ENCODE measurements around the gene SOAT2.

SOAT2 gene

DNA sequence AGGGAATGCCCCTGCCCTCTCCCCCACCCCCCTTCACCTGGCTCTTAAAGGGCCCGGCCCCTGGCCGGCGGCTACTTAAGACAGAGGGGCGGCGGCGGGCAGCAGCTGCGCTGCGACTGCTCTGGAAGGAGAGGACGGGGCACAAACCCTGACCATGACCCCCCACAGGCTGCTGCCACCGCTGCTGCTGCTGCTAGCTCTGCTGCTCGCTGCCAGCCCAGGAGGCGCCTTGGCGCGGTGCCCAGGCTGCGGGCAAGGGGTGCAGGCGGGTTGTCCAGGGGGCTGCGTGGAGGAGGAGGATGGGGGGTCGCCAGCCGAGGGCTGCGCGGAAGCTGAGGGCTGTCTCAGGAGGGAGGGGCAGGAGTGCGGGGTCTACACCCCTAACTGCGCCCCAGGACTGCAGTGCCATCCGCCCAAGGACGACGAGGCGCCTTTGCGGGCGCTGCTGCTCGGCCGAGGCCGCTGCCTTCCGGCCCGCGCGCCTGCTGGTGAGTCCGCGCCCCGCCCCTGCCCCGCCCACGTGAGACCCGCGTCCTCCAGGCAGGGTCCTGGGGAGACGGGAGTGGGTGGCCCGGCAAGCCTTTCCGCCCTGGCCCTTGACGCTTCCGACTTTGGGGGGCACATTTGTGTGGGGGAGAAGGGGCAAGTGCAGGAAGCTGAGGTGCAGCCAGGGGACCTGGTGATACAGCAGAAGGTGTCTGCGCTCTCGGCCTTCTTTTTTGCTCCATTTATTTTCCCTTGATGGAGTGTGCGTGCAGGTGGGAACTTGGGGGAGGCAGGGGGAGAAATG is 5.5 kb upstream of the SOAT2 start, which contains the start of gene IGFBP6:
IGFBP6 (plus strand) TSS at position 104 of the 790 bp plus-strand sequence; CDS start at position 155, 51 bp downstream.
- no peak within 1 kb of the TSS for H3K4me3 ChIP-seq (ENCODE audit: low read depth, low read length)
- TF ChIP-seq, protein P1, sequence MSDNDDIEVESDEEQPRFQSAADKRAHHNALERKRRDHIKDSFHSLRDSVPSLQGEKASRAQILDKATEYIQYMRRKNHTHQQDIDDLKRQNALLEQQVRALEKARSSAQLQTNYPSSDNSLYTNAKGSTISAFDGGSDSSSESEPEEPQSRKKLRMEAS (IDR thresholded peaks at IDR 0.05; ENCODE audit: low read depth, low read length): 0 out of 2 replicates have a peak, but pooled peaks have one; percentile 4
- no peak for TF ChIP-seq POLR2A (IDR thresholded peaks at IDR 0.05; ENCODE audit: extremely low read depth, insufficient read length)
- DNase-seq (ENCODE audit: low read depth): peak; percentile 68

DNA sequence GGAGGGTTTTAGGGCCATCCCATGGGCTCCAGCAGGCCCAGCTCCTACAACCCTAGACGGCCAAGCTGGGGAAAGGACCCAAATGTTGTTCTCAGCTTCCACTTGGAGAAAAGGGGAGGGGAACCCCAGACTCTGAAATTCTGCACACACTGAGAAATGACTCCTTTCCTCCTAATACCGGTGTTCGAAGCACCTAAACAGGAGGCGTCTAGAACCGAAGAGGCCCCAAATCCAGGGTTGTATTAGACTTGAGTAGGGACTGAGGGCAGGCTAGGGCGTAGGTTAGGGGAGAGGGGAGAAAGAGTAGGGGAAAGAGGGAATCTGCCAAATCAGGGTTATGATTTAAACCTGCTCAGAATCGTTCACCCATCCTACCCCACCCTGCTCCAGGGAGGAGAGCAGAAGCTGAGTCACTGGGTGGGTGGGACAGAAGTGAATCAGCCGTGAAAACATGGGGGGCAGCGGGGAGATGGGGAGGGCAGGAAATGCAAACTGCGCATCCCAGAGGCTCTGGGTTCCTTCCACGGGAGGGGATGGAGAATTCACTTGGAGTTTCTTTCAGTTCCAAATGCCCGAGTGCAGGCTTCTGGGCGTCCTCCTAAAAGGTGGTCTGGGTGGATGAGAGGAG is 4.8 kb upstream of the SOAT2 start:
- DNase-seq (ENCODE audit: low read depth): no peak
- H3K4me3 ChIP-seq (ENCODE audit: low read depth, low read length): no peak overlapping the region
- TF ChIP-seq MYC (IDR thresholded peaks at IDR 0.05; ENCODE audit: low read depth, low read length): no peak
- no peak for TF ChIP-seq POLR2A (IDR thresholded peaks at IDR 0.05; ENCODE audit: extremely low read depth, insufficient read length)
- TF ChIP-seq, protein P1 (IDR thresholded peaks at IDR 0.05; ENCODE audit: low read depth, low read length): no peak

DNA sequence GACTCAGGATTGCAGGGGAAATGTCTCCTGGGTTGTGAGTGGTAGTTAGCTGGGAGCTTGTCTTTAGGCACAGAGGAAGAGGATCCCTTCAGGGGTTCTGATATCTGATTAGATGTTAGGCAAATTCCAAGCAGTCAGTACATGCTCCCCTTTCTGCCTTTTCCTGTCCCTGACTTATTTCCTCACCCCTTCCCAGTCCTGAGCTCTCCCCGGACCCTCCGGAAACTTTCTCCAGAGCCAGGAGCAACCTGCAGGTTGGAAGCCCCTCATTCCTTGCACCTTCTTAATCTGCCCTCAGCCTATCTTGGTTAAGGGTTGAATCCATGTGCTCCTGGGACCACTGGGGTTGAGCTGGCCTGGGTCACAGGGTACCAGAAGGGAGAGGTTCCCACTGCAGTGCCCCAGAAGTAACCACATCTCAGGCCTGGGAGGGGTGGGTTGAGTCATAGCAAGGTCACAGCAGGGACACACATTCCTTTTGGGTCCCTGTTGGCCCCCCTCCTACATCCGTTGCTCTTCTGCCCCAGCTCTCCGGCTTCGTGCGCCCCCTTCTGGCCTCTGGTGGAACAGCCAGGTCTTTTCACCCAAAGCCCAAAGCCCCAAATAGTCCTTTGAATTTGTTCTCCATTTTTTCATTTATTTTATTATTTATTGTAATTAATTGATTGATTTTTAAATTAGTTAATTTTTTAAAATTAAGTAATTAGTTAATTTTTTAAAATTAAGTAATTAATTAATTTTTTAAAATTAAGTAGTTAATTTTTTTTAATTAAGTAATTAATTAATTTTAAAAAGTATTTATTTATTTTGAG is 4.0 kb upstream of the SOAT2 start:
- DNase-seq (ENCODE audit: low read depth): peak; percentile 95
- TF ChIP-seq, protein P1 (IDR thresholded peaks at IDR 0.05; ENCODE audit: low read depth, low read length): peak; percentile 69
- no peak for TF ChIP-seq POLR2A (IDR thresholded peaks at IDR 0.05; ENCODE audit: extremely low read depth, insufficient read length)
- TF ChIP-seq, protein P2, sequence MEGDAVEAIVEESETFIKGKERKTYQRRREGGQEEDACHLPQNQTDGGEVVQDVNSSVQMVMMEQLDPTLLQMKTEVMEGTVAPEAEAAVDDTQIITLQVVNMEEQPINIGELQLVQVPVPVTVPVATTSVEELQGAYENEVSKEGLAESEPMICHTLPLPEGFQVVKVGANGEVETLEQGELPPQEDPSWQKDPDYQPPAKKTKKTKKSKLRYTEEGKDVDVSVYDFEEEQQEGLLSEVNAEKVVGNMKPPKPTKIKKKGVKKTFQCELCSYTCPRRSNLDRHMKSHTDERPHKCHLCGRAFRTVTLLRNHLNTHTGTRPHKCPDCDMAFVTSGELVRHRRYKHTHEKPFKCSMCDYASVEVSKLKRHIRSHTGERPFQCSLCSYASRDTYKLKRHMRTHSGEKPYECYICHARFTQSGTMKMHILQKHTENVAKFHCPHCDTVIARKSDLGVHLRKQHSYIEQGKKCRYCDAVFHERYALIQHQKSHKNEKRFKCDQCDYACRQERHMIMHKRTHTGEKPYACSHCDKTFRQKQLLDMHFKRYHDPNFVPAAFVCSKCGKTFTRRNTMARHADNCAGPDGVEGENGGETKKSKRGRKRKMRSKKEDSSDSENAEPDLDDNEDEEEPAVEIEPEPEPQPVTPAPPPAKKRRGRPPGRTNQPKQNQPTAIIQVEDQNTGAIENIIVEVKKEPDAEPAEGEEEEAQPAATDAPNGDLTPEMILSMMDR (IDR thresholded peaks at IDR 0.05; ENCODE audit: low read depth, low read length): peak; percentile 96
- H3K4me3 ChIP-seq (ENCODE audit: low read depth, low read length): no peak overlapping the region

DNA sequence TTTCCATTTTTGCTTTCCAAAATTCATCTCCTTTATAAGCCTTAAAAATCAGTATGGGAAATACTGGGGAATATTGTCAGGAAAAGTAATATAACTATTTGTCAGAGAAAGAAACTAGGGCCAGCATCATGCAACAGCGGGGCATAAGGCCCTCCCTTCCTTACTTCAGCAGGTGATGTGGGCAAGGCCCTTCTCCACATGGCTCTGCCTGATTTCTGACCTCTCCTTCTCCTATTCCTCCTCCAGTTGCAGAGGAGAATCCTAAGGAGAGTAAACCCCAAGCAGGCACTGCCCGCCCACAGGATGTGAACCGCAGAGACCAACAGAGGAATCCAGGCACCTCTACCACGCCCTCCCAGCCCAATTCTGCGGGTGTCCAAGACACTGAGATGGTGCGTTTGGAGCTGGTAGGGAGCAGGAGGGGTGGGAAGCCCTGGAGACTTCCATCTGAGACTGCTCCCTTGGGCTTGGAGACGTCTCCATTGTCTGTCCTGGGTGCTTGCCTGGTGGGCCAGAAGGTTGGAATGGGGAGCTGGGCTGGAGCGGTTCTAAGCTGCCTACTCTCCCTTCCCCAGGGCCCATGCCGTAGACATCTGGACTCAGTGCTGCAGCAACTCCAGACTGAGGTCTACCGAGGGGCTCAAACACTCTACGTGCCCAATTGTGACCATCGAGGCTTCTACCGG is 2.7 kb upstream of the SOAT2 start:
- DNase-seq (ENCODE audit: low read depth): no peak
- no peak overlapping the region for H3K4me3 ChIP-seq (ENCODE audit: low read depth, low read length)
- TF ChIP-seq, protein P2 (IDR thresholded peaks at IDR 0.05; ENCODE audit: low read depth, low read length): no peak

DNA sequence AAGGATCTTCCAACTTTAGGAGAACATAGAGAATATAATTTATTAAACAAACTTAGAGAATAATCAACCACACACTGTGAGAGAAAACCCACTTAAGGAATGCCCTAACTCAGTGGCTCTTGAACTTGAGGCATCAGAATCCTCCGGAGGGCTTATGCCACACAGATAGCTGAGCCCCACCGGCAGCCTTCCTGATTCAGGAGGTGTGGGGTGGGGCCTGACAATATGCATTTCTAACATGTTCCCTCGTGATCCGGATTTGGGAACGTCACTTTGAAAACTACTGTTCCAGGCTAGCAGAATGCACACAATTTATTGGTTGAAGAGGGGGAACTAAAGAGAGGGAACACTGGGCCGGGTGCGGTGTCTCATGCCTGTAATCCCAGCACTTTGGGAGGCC is 2.0 kb upstream of the SOAT2 start:
- DNase-seq (ENCODE audit: low read depth): no peak
- H3K4me3 ChIP-seq (ENCODE audit: low read depth, low read length): no peak overlapping the region
- TF ChIP-seq MYC (IDR thresholded peaks at IDR 0.05; ENCODE audit: low read depth, low read length): no peak
- TF ChIP-seq, protein P1 (IDR thresholded peaks at IDR 0.05; ENCODE audit: low read depth, low read length): no peak
- no peak for TF ChIP-seq POLR2A (IDR thresholded peaks at IDR 0.05; ENCODE audit: extremely low read depth, insufficient read length)
- TF ChIP-seq, protein P2 (IDR thresholded peaks at IDR 0.05; ENCODE audit: low read depth, low read length): no peak

DNA sequence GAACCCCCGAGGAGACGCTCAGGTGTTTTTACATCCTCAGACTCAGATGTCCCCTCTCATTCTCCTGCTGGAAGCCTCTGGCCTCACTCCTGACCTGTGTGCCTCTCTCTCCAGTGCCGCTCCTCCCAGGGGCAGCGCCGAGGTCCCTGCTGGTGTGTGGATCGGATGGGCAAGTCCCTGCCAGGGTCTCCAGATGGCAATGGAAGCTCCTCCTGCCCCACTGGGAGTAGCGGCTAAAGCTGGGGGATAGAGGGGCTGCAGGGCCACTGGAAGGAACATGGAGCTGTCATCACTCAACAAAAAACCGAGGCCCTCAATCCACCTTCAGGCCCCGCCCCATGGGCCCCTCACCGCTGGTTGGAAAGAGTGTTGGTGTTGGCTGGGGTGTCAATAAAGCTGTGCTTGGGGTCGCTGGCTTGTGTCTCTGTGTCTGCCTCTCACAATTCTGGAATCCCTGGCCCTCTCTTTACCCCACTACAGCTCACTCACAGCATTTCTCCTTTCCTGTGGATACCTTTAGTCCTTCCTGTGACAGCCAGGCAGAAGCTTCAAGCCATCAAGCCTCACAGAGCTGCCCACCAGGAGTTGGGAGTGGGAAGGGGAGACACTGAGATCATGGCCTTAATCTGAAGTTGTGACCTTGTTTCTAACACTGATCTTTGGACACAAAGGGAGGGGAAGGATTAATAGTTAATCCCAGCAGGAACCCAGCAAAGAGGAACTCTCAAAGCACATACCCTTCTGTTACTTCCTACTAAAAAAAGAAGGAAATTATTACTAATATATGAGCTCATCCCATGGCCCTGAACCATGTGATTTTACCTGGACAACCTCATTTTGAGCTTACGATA is 1.1 kb upstream of the SOAT2 start:
- DNase-seq (ENCODE audit: low read depth): no peak
- H3K4me3 ChIP-seq (ENCODE audit: low read depth, low read length): no peak overlapping the region
- TF ChIP-seq, protein P1 (IDR thresholded peaks at IDR 0.05; ENCODE audit: low read depth, low read length): no peak
- TF ChIP-seq MYC (IDR thresholded peaks at IDR 0.05; ENCODE audit: low read depth, low read length): no peak
- TF ChIP-seq POLR2A (IDR thresholded peaks at IDR 0.05; ENCODE audit: extremely low read depth, insufficient read length): no peak
- TF ChIP-seq, protein P2 (IDR thresholded peaks at IDR 0.05; ENCODE audit: low read depth, low read length): no peak
